AG09309 (cell line): ENCODE measurements around the gene CCDC194.

Source experiments
- DNase-seq: peaks from one replicate; pipeline ENCODE4 v3.0.0-alpha.2; 2010; ENCODE audit warnings: low read depth
- H3K4me3 ChIP-seq: 2 replicates; pipeline ENCODE4 v1.5.1; 2011; ENCODE audit warnings: mild to moderate bottlenecking, low read depth, low read length, moderate library complexity; ENCODE audit not compliant: control insufficient read depth
- CTCF ChIP-seq: IDR thresholded peaks from 2 replicates; pipeline ENCODE4 v1.5.1; 2011; ENCODE audit warnings: mild to moderate bottlenecking, low read depth, low read length, inconsistent platforms; ENCODE audit not compliant: insufficient read depth, control insufficient read depth; ENCODE audit errors: missing control alignments

Gene CCDC194

GRCh38 chr19:17406046-17406886, 12.3 kb upstream of the CCDC194 start:
- DNase-seq, result no peak
- no peak for TF ChIP-seq CTCF
- no peak overlapping the region for H3K4me3 ChIP-seq

GRCh38 chr19:17405250-17406045, 11.5 kb upstream of the CCDC194 start, which contains the start of gene BST2:
TSS of gene BST2 (minus strand) at chr19:17405630. CDS start at chr19:17405575, 55 bp downstream.
- DNase-seq, result no peak
- TF ChIP-seq CTCF, result no peak
- no peak within 1 kb of the TSS for H3K4me3 ChIP-seq

GRCh38 chr19:17404621-17405249, 10.7 kb upstream of the CCDC194 start:
- TF ChIP-seq CTCF, result no peak
- no peak overlapping the region for H3K4me3 ChIP-seq
- DNase-seq, result no peak

DNA sequence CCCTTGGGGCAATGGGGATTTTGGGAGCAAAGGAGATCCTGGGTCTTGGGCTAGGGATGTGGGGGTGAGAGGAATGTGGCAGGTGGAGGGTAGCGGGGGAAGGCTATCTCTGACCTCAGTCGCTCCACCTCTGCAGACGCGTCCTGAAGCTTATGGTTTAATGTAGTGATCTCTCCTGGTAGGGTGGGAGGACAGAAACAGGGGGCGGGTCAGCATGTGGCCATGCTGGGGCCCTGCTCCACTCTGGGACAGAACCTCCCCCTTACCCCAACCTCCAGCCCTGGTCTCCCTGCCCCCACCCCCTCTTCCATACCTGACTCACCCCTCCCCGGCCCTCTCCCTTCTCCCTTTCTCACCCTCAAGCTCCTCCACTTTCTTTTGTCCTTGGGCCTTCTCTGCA, 10.0 kb upstream of the CCDC194 start:
- TF ChIP-seq CTCF, result no peak
- no peak for DNase-seq
- H3K4me3 ChIP-seq, result no peak overlapping the region

- TF ChIP-seq CTCF, result no peak
- no peak for DNase-seq
- H3K4me3 ChIP-seq, result no peak overlapping the region
Observed at GRCh38 chr19:17402982-17403855, 9.2 kb upstream of the CCDC194 start.

GRCh38 chr19:17401628-17402027, 7.6 kb upstream of the CCDC194 start:
- no peak for TF ChIP-seq CTCF
- DNase-seq, result no peak
- no peak overlapping the region for H3K4me3 ChIP-seq
